ENCODE data around the gene DENND2A.

GRCh38 chr7:140683657-140684056 is 43.0 kb upstream of the DENND2A start:
- TF ChIP-seq CTCF (IDR thresholded peaks at IDR 0.05; ENCODE audit: poor library complexity) = no peak
- no peak for TF ChIP-seq EZH2 (IDR thresholded peaks at IDR 0.05; ENCODE audit: borderline replicate concordance)
- TF ChIP-seq EZH2phosphoT487 (IDR thresholded peaks at IDR 0.05; ENCODE audit: low read depth, severe bottlenecking, unreplicated experiment) = no peak

Data from hepatocyte (in vitro differentiated cells).